Upper lobe of right lung (tissue), 1 donor: ENCODE data around the gene HS2ST1. TPM values are rescaled to one million over a fixed set of nuclear protein-coding genes. Genes with fewer than 3 reads are reported as not detected.
A peak's percentile ranks its signal among the peaks of the same experiment; 100 is the strongest.

Experiments
- ATAC-seq: fragments of 200-7000 bp; cut with Tn5 transposase; one replicate; pipeline ENCODE4 v1.9.1; 2020; ENCODE audit warnings: mild to moderate bottlenecking, moderate library complexity
- DNase-seq: peaks from one replicate; pipeline ENCODE4 v3.0.0-alpha.2; 2020
- H3K27ac ChIP-seq: fragments of 200-600 bp; one replicate; pipeline ENCODE4 v1.8.0; 2022
- H3K27me3 ChIP-seq: fragments of 200-600 bp; one replicate; pipeline ENCODE4 v1.8.0; 2022; ENCODE audit warnings: mild to moderate bottlenecking
- H3K36me3 ChIP-seq: fragments of 200-600 bp; one replicate; pipeline ENCODE4 v1.8.0; 2022
- H3K4me1 ChIP-seq: fragments of 200-600 bp; one replicate; pipeline ENCODE4 v1.8.0; 2022
- H3K4me3 ChIP-seq: fragments of 200-600 bp; one replicate; pipeline ENCODE4 v1.8.0; 2022; ENCODE audit warnings: mild to moderate bottlenecking
- H3K9me3 ChIP-seq: fragments of 200-600 bp; one replicate; pipeline ENCODE4 v1.8.0; 2022
- intact Hi-C: fragments of 100-400 bp; cut with DNase I; formaldehyde crosslinking; loops from one replicate; pipeline ENCODE4 v1.11.0; 2022
- total RNA-seq: library from RNA; stranded (reverse); fragmentation: NEBNext Ultra II Directional; extraction: Animal tissue kit (Norgen Biotek cat#: 25700); gene quantifications from one replicate; pipeline ENCODE4 v1.2.1, GENCODE V29; 2021
- TF ChIP-seq, protein P1 (sequence below): fragments of 200-600 bp; IDR thresholded peaks from one replicate; pipeline ENCODE4 v1.8.0; 2022; ENCODE audit warnings: antibody characterized with exemption
- donor health status: DM: no; HTN: yes; CAD: no; lungs with severe emphysema.

Gene HS2ST1
- total RNA-seq, 1 donor from 2014 or later = 19.9 TPM

- Histone ChIP-seq H3K27me3 (no peaks in the 10 kb centered on the region), H3K4me3 (no peak overlapping the region), H3K4me1 (peaks cover 13% of the 10 kb centered on the region), H3K36me3 (no peaks in the 10 kb centered on the region), H3K9me3 (no peaks in the 10 kb centered on the region), H3K27ac (no peak overlapping the region)
- no peak for ATAC-seq
- intact Hi-C loops = no loop called here
- TF ChIP-seq, protein P1, sequence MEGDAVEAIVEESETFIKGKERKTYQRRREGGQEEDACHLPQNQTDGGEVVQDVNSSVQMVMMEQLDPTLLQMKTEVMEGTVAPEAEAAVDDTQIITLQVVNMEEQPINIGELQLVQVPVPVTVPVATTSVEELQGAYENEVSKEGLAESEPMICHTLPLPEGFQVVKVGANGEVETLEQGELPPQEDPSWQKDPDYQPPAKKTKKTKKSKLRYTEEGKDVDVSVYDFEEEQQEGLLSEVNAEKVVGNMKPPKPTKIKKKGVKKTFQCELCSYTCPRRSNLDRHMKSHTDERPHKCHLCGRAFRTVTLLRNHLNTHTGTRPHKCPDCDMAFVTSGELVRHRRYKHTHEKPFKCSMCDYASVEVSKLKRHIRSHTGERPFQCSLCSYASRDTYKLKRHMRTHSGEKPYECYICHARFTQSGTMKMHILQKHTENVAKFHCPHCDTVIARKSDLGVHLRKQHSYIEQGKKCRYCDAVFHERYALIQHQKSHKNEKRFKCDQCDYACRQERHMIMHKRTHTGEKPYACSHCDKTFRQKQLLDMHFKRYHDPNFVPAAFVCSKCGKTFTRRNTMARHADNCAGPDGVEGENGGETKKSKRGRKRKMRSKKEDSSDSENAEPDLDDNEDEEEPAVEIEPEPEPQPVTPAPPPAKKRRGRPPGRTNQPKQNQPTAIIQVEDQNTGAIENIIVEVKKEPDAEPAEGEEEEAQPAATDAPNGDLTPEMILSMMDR = no peak
- no peak for DNase-seq
Measured at GRCh38 chr1:87144981-87145380, 230.5 kb downstream of the HS2ST1 start.

DNA sequence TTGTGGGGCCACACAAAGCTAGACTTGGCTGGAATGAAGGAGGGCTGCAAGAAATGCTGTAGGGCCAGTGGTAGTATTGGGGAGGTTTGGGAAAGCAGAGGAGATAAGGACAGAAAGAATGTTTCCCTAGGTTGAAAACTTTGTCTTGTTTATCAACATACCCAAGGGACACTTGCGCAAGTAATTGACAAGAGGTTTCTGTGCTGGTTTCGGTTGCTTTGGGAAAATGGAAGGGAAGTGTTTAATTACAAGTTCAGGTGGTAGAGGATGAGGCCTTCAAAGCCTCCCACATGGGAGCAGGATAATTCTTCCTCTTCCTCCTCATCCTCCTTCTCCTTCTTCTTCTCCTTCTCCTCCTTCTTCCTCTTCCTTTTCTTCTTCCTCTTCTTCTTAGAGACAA is 232.1 kb downstream of the HS2ST1 start:
- intact Hi-C loops = no loop called here
- H3K27me3 ChIP-seq = no peaks in the 10 kb centered on the region
- peaks cover 19% of the 10 kb centered on the region for H3K4me1 ChIP-seq
- H3K27ac ChIP-seq = no peak overlapping the region
- no peaks in the 10 kb centered on the region for H3K9me3 ChIP-seq
- TF ChIP-seq, protein P1 = no peak
- no peak overlapping the region for H3K4me3 ChIP-seq
- DNase-seq (no peak), ATAC-seq (no peak)
- no peaks in the 10 kb centered on the region for H3K36me3 ChIP-seq

GRCh38 chr1:87146986-87147385 is 232.6 kb downstream of the HS2ST1 start:
- Histone ChIP-seq H3K27me3 (no peaks in the 10 kb centered on the region), H3K4me3 (no peak overlapping the region), H3K9me3 (no peaks in the 10 kb centered on the region), H3K4me1 (peaks cover 23% of the 10 kb centered on the region), H3K27ac (no peak overlapping the region), H3K36me3 (no peaks in the 10 kb centered on the region)
- DNase-seq (no peak), ATAC-seq (no peak)
- TF ChIP-seq, protein P1 = no peak
- intact Hi-C loops = no loop called here

DNA sequence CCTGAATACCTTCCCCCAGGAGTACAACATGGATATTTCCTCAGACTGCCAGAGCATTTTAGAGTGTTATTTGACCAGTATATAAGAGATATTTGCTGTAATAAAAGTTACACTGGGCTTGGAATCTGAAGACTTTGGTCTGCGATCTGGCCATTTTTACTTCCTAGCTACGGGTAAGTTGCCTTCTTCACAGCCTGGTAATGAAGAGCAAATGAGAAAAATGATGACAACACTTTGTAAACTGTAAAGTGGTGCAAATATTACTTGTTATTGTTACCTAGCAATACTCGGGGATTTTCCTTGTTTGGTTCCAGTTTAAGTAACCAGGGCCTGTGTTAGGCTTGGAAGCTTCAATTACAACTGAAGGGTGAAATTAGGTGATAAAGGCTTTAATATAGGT is 233.4 kb downstream of the HS2ST1 start:
- no peaks in the 10 kb centered on the region for H3K36me3 ChIP-seq
- H3K27ac ChIP-seq = no peak overlapping the region
- intact Hi-C loops = no loop called here
- no peak overlapping the region for H3K4me3 ChIP-seq
- H3K9me3 ChIP-seq = no peaks in the 10 kb centered on the region
- TF ChIP-seq, protein P1 = no peak
- no peak for DNase-seq
- ATAC-seq = no peak
- peaks cover 27% of the 10 kb centered on the region for H3K4me1 ChIP-seq
- no peaks in the 10 kb centered on the region for H3K27me3 ChIP-seq

DNA sequence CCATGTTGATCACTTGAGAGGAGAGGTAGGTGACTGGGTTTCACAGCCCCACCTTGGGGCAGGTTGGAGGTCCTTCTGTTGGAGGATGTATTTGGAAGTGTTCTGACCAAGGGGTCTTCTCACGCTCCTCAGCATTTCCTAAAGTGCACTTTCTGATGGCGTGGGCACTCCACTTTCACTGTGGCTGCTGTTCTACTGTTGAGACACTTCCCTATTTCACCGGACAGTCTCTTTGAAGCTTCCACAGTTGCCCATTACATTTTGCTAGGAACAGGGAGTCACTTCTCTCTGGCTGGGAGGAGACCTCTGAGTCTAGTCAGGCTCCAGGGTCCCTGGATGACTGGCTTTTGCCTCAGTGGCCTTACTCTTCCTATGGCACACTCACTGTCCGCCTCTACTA is 234.2 kb downstream of the HS2ST1 start:
- no peaks in the 10 kb centered on the region for H3K36me3 ChIP-seq
- H3K27me3 ChIP-seq = no peaks in the 10 kb centered on the region
- no peak for DNase-seq
- H3K4me3 ChIP-seq = no peak overlapping the region
- peaks cover 27% of the 10 kb centered on the region for H3K4me1 ChIP-seq
- TF ChIP-seq, protein P1 = no peak
- peak; percentile 27 for ATAC-seq
- no peak overlapping the region for H3K27ac ChIP-seq
- intact Hi-C loops = no loop called here
- no peaks in the 10 kb centered on the region for H3K9me3 ChIP-seq
